ENCODE results near the gene SLC38A8. TPM values are rescaled to one million over a fixed set of nuclear protein-coding genes. Genes with fewer than 3 reads are reported as not detected.

SLC38A8 gene
- total RNA-seq, 1 donor from 2014 or later = not detected

GRCh38 chr16:83972256-83973008 is 70.2 kb downstream of the SLC38A8 start:
- H3K9me3 ChIP-seq = no peaks in the 10 kb centered on the region
- no peak overlapping the region for H3K4me3 ChIP-seq
- DNase-seq (ENCODE audit: extremely low spot score in 2 of 2) = no peak
- intact Hi-C loops (cut with DNase I) = no loop called here
- H3K27ac ChIP-seq = no peak overlapping the region
- no peaks in the 10 kb centered on the region for H3K27me3 ChIP-seq
- no peaks in the 10 kb centered on the region for H3K36me3 ChIP-seq
- H3K4me1 ChIP-seq = no peaks in the 10 kb centered on the region
- TF ChIP-seq, protein P1, sequence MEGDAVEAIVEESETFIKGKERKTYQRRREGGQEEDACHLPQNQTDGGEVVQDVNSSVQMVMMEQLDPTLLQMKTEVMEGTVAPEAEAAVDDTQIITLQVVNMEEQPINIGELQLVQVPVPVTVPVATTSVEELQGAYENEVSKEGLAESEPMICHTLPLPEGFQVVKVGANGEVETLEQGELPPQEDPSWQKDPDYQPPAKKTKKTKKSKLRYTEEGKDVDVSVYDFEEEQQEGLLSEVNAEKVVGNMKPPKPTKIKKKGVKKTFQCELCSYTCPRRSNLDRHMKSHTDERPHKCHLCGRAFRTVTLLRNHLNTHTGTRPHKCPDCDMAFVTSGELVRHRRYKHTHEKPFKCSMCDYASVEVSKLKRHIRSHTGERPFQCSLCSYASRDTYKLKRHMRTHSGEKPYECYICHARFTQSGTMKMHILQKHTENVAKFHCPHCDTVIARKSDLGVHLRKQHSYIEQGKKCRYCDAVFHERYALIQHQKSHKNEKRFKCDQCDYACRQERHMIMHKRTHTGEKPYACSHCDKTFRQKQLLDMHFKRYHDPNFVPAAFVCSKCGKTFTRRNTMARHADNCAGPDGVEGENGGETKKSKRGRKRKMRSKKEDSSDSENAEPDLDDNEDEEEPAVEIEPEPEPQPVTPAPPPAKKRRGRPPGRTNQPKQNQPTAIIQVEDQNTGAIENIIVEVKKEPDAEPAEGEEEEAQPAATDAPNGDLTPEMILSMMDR (IDR thresholded peaks at IDR 0.05) = no peak
- TF ChIP-seq POLR2A (IDR thresholded peaks at IDR 0.05) (no peak), POLR2AphosphoS5 (IDR thresholded peaks at IDR 0.05; ENCODE audit: insufficient read depth in 1 of 2, low read depth in 1 of 2) (no peak)

- Histone ChIP-seq H3K36me3 (no peaks in the 10 kb centered on the region), H3K27ac (no peak overlapping the region), H3K27me3 (no peaks in the 10 kb centered on the region), H3K9me3 (no peaks in the 10 kb centered on the region), H3K4me1 (no peaks in the 10 kb centered on the region), H3K4me3 (no peak overlapping the region)
- DNase-seq (ENCODE audit: extremely low spot score in 2 of 2) = no peak
- intact Hi-C loops (cut with DNase I) = no loop called here
- TF ChIP-seq, protein P1 (IDR thresholded peaks at IDR 0.05) = no peak
- no peak for TF ChIP-seq POLR2A (IDR thresholded peaks at IDR 0.05)
These were observed 71.1 kb downstream of the SLC38A8 start for GRCh38 chr16:83971165-83972130.

- H3K27ac ChIP-seq = no peak overlapping the region
- intact Hi-C loops (cut with DNase I) = no loop called here
- no peak overlapping the region for H3K4me3 ChIP-seq
- no peak for DNase-seq (ENCODE audit: extremely low spot score in 2 of 2)
- H3K36me3 ChIP-seq = no peaks in the 10 kb centered on the region
- no peaks in the 10 kb centered on the region for H3K9me3 ChIP-seq
- H3K27me3 ChIP-seq = no peaks in the 10 kb centered on the region
- H3K4me1 ChIP-seq = no peaks in the 10 kb centered on the region
- no peak for TF ChIP-seq POLR2A (IDR thresholded peaks at IDR 0.05)
- TF ChIP-seq POLR2AphosphoS5 (IDR thresholded peaks at IDR 0.05; ENCODE audit: insufficient read depth in 1 of 2, low read depth in 1 of 2) = no peak
- TF ChIP-seq, protein P1 (IDR thresholded peaks at IDR 0.05) = no peak
These were observed 72.2 kb downstream of the SLC38A8 start for GRCh38 chr16:83970430-83970815.

- no peak overlapping the region for H3K4me3 ChIP-seq
- intact Hi-C loops (cut with DNase I) = loop anchor here (10.0 kb wide), 2 partner anchors 95 to 515 kb away; no protein-coding TSS in a partner anchor
- DNase-seq (ENCODE audit: extremely low spot score in 2 of 2) = no peak
- TF ChIP-seq POLR2AphosphoS5 (IDR thresholded peaks at IDR 0.05; ENCODE audit: insufficient read depth in 1 of 2, low read depth in 1 of 2) = no peak
- no peaks in the 10 kb centered on the region for H3K4me1 ChIP-seq
- H3K27ac ChIP-seq = no peak overlapping the region
- no peaks in the 10 kb centered on the region for H3K27me3 ChIP-seq
- H3K9me3 ChIP-seq = no peaks in the 10 kb centered on the region
- no peaks in the 10 kb centered on the region for H3K36me3 ChIP-seq
These were observed 72.7 kb downstream of the SLC38A8 start for GRCh38 chr16:83969771-83970429.

Data from vagina (tissue), 2 donors.